Measurements from ENCODE around the gene PBLD. TPM values are rescaled to one million over a fixed set of nuclear protein-coding genes. Genes with fewer than 3 reads are reported as not detected.

The PBLD gene
- total RNA-seq, 1 experiment from 2014 or later = 3.5 TPM

DNA sequence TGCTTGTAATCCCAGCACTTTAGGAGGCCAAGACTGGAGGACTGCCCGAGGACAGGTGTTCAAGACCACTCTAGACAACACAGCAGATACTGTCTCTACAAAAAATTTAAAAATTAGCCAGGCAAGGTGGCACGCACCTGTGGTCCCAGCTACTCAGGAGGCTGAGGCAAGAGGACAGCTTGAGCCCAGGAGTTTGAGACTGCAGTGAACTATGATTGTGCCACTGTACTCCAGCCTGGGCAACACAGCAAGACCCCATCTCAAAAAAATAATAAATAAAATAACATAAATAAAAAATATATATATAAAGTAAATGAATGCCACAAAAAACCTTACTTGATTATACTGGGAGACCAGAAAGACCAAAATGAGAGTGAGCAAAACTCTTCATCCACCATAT is 20.8 kb upstream of the PBLD start:
- H3K36me3 Mint-ChIP-seq (ENCODE audit: insufficient read depth in 1 of 3, low read depth in 3 of 3) = peaks cover 10 to 43% (median 36%) of the 10 kb centered on the region in 3 experiments
- no peak overlapping the region for H2BK20ac ChIP-seq (ENCODE audit: low read depth, low read length, poor library complexity, severe bottlenecking)
- no peak for DNase-seq
- H3K4me1 Mint-ChIP-seq = peaks cover 5 to 6% of the 10 kb centered on the region in 2 experiments; a peak in 2 of 4 replicates
- H3K27ac Mint-ChIP-seq = no peak overlapping the region
- H3K9me3 Mint-ChIP-seq = no peaks in the 10 kb centered on the region
- H3T11ph ChIP-seq (ENCODE audit: low read length) = no peak overlapping the region
- no peak overlapping the region for H2BK120ac ChIP-seq (ENCODE audit: low read depth, low read length, poor library complexity, severe bottlenecking)
- no peak overlapping the region for H4K8ac ChIP-seq (replicated peaks; ENCODE audit: insufficient read length, low read depth, low read length)
- no peak overlapping the region for H3K4me2 ChIP-seq (ENCODE audit: insufficient read depth, insufficient read length, low read length)
- no peak overlapping the region for H3K9ac ChIP-seq (ENCODE audit: extremely low read depth, insufficient read length, low read length)
- no CpG with 5 or more reads among the region's 2 CpGs for WGBS (ENCODE audit: extremely low coverage, insufficient read length, low lambda C conversion rate)
- H3K18ac ChIP-seq (ENCODE audit: insufficient read length, low read depth, low read length) = no peak overlapping the region
- H3K4me3 Mint-ChIP-seq = no peak overlapping the region
- TF ChIP-seq, protein P1, sequence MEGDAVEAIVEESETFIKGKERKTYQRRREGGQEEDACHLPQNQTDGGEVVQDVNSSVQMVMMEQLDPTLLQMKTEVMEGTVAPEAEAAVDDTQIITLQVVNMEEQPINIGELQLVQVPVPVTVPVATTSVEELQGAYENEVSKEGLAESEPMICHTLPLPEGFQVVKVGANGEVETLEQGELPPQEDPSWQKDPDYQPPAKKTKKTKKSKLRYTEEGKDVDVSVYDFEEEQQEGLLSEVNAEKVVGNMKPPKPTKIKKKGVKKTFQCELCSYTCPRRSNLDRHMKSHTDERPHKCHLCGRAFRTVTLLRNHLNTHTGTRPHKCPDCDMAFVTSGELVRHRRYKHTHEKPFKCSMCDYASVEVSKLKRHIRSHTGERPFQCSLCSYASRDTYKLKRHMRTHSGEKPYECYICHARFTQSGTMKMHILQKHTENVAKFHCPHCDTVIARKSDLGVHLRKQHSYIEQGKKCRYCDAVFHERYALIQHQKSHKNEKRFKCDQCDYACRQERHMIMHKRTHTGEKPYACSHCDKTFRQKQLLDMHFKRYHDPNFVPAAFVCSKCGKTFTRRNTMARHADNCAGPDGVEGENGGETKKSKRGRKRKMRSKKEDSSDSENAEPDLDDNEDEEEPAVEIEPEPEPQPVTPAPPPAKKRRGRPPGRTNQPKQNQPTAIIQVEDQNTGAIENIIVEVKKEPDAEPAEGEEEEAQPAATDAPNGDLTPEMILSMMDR (conservative IDR thresholded peaks at IDR 0.05) = no peak
- no peaks in the 10 kb centered on the region for H3K4me1 ChIP-seq (ENCODE audit: insufficient read depth, low read length)
- no peaks in the 10 kb centered on the region for H3K79me1 ChIP-seq (ENCODE audit: insufficient read depth, low read depth, low read length, poor library complexity, severe bottlenecking)
- no peak overlapping the region for H2BK15ac ChIP-seq (ENCODE audit: low read depth, low read length)
- H3K27ac ChIP-seq (ENCODE audit: insufficient read length, low read depth, low read length) = no peak overlapping the region
- no peaks in the 10 kb centered on the region for H4K20me1 ChIP-seq (ENCODE audit: control insufficient read depth, insufficient read depth, insufficient read length)
- no peak overlapping the region for H3K4ac ChIP-seq (ENCODE audit: low read depth, low read length)
- H3K27me3 Mint-ChIP-seq (ENCODE audit: low read depth) = no peaks in the 10 kb centered on the region
- no peak overlapping the region for H4K5ac ChIP-seq (ENCODE audit: insufficient read length, low read depth, low read length)
- H3K9me3 ChIP-seq (ENCODE audit: control insufficient read depth, low read depth, low read length) = no peaks in the 10 kb centered on the region
- no peak overlapping the region for H2AK5ac ChIP-seq (ENCODE audit: insufficient read length, low read length)
- no peak overlapping the region for H3K14ac ChIP-seq (ENCODE audit: insufficient read depth, low read length)
- no peak overlapping the region for H3K56ac ChIP-seq (ENCODE audit: insufficient read length, low read depth, low read length)
- H2BK5ac ChIP-seq (ENCODE audit: insufficient read length, low read length) = no peak overlapping the region
- H2AFZ ChIP-seq (ENCODE audit: low read length) = no peak overlapping the region
- no peaks in the 10 kb centered on the region for H3K27me3 ChIP-seq (ENCODE audit: insufficient read depth, low read length)
- H3K23me2 ChIP-seq (ENCODE audit: insufficient read length, low read depth, low read length, poor library complexity, severe bottlenecking) = no peaks in the 10 kb centered on the region
- no peak overlapping the region for H4K91ac ChIP-seq (ENCODE audit: insufficient read length, low read depth, low read length)
- H2BK12ac ChIP-seq (ENCODE audit: insufficient read length, low read depth, low read length) = no peak overlapping the region
- H3K79me2 ChIP-seq (ENCODE audit: insufficient read depth, low read length) = no peaks in the 10 kb centered on the region
- no peak overlapping the region for H3K23ac ChIP-seq (ENCODE audit: insufficient read length, low read depth, low read length)
